Nephron progenitor cell (in vitro differentiated cells): ENCODE results near the gene TRPM5.

Source experiments
- DNase-seq: peaks from one replicate; pipeline ENCODE4 v3.0.0; 2021
- H3K27ac Mint-ChIP-seq: 2 replicates; pipeline ENCODE4 v1.8.0; 2021; ENCODE audit warnings: mild to moderate bottlenecking, moderate library complexity, mixed read lengths
- H3K27me3 Mint-ChIP-seq: 2 replicates; pipeline ENCODE4 v1.8.0; 2021; ENCODE audit warnings: mild to moderate bottlenecking, low read depth, mixed read lengths; ENCODE audit not compliant: poor library complexity
- H3K36me3 Mint-ChIP-seq: 2 replicates; pipeline ENCODE4 v1.8.0; 2021; ENCODE audit warnings: low read depth, mixed read lengths
- H3K4me1 Mint-ChIP-seq: 2 replicates; pipeline ENCODE4 v1.8.0; 2021; ENCODE audit warnings: mixed read lengths
- H3K4me3 Mint-ChIP-seq: 2 replicates; pipeline ENCODE4 v1.8.0; 2021; ENCODE audit warnings: mild to moderate bottlenecking, moderate library complexity, mixed read lengths
- H3K9me3 Mint-ChIP-seq: 2 replicates; pipeline ENCODE4 v1.8.0; 2021; ENCODE audit warnings: mild to moderate bottlenecking, moderate library complexity, mixed read lengths
- CTCF ChIP-seq: fragments of 200-600 bp; sonication (generic); IDR thresholded peaks from 2 replicates; pipeline ENCODE4 v1.5.0; 2021; ENCODE audit warnings: antibody characterized with exemption

Gene TRPM5

GRCh38 chr11:2406878-2407410 lies 37.4 kb downstream of the TRPM5 start:
- H3K27ac Mint-ChIP-seq = no peak overlapping the region

GRCh38 chr11:2406451-2406850 lies 37.9 kb downstream of the TRPM5 start:
- Mint-ChIP-seq H3K9me3 (no peaks in the 10 kb centered on the region), H3K27ac (no peak overlapping the region), H3K4me1 (peaks cover 76% of the 10 kb centered on the region), H3K36me3 (no peaks in the 10 kb centered on the region), H3K27me3 (peaks cover 5% of the 10 kb centered on the region), H3K4me3 (peak overlapping the region; percentile 33)
- no peak for DNase-seq
- no peak for TF ChIP-seq CTCF

More at GRCh38 chr11:2406878-2407410, 37.4 kb downstream of the TRPM5 start:
- DNase-seq = no peak
- no peak overlapping the region for H3K4me3 Mint-ChIP-seq
- H3K36me3 Mint-ChIP-seq = no peaks in the 10 kb centered on the region
- H3K9me3 Mint-ChIP-seq = no peaks in the 10 kb centered on the region
- TF ChIP-seq CTCF = no peak
- peaks cover 5% of the 10 kb centered on the region for H3K27me3 Mint-ChIP-seq
- H3K4me1 Mint-ChIP-seq = peaks cover 76% of the 10 kb centered on the region

GRCh38 chr11:2404735-2405196 lies 39.5 kb downstream of the TRPM5 start:
- Mint-ChIP-seq H3K27me3 (peaks cover 5% of the 10 kb centered on the region), H3K4me3 (no peak overlapping the region), H3K27ac (peak overlapping the region; percentile 45), H3K36me3 (no peaks in the 10 kb centered on the region), H3K4me1 (peaks cover 66% of the 10 kb centered on the region), H3K9me3 (no peaks in the 10 kb centered on the region)
- no peak for TF ChIP-seq CTCF
- no peak for DNase-seq

DNA sequence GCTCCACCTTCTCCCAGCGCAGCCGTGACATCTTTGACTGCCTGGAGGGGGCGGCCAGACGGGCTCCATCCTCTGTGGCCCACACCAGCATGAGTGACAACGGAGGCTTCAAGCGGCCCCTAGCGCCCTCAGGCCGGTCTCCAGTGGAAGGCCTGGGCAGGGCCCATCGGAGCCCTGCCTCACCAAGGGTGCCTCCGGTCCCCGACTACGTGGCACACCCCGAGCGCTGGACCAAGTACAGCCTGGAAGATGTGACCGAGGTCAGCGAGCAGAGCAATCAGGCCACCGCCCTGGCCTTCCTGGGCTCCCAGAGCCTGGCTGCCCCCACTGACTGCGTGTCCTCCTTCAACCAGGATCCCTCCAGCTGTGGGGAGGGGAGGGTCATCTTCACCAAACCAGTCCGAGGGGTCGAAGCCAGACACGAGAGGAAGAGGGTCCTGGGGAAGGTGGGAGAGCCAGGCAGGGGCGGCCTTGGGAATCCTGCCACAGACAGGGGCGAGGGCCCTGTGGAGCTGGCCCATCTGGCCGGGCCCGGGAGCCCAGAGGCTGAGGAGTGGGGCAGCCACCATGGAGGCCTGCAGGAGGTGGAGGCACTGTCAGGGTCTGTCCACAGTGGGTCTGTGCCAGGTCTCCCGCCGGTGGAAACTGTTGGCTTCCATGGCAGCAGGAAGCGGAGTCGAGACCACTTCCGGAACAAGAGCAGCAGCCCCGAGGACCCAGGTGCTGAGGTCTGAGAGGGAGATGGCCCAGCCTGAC lies 41.2 kb downstream of the TRPM5 start:
- no peaks in the 10 kb centered on the region for H3K9me3 Mint-ChIP-seq
- DNase-seq = no peak
- TF ChIP-seq CTCF = no peak
- peaks cover 5% of the 10 kb centered on the region for H3K27me3 Mint-ChIP-seq
- H3K4me1 Mint-ChIP-seq = peaks cover 57% of the 10 kb centered on the region
- peak overlapping the region; percentile 92 for H3K4me3 Mint-ChIP-seq
- no peaks in the 10 kb centered on the region for H3K36me3 Mint-ChIP-seq
- no peak overlapping the region for H3K27ac Mint-ChIP-seq

GRCh38 chr11:2402106-2402505 lies 42.2 kb downstream of the TRPM5 start:
- H3K36me3 Mint-ChIP-seq = peaks cover 6% of the 10 kb centered on the region
- no peak for TF ChIP-seq CTCF
- H3K27me3 Mint-ChIP-seq = peaks cover 5% of the 10 kb centered on the region
- H3K4me1 Mint-ChIP-seq = peaks cover 49% of the 10 kb centered on the region
- peak overlapping the region; percentile 92 for H3K4me3 Mint-ChIP-seq
- no peak for DNase-seq
- no peaks in the 10 kb centered on the region for H3K9me3 Mint-ChIP-seq
- no peak overlapping the region for H3K27ac Mint-ChIP-seq
